OCI-LY7 (cell line): ENCODE measurements around the gene KREMEN1. TPM values are rescaled to one million over a fixed set of nuclear protein-coding genes. Genes with fewer than 3 reads are reported as not detected.

Experiments
- BruUV-seq: library from RNA; stranded (reverse); fragments of 400-500 nt; replicated peaks from 2 replicates; lab custom pipeline; 2021; lab: Mats Ljungman, UMichigan
- CTCF ChIA-PET: fragments of 300-600 bp; sonication (Branson Sonifier 250); formaldehyde crosslinking; loops from one replicate; lab custom pipeline; 2022; ENCODE audit warnings: antibody characterized with exemption; ENCODE audit not compliant: unreplicated experiment; lab: Charles Lee
- POLR2A ChIA-PET: fragments of 300-600 bp; sonication (Branson Sonifier 250); formaldehyde crosslinking; loops from one replicate; lab custom pipeline; 2022; ENCODE audit warnings: antibody characterized with exemption; lab: Charles Lee
- DNase-seq: peaks from one replicate; pipeline ENCODE4 v3.0.0-alpha.2; 2015; ENCODE audit warnings: low spot score
- H2AFZ ChIP-seq: fragments of 200-600 bp; sonication (generic), shearing (Covaris generic); 2 replicates; pipeline ENCODE4 v1.6.1; 2014; ENCODE audit warnings: mild to moderate bottlenecking, antibody characterized with exemption, low read length, moderate library complexity
- H3K27ac ChIP-seq: fragments of 200-600 bp; sonication (generic); 2 replicates; pipeline ENCODE4 v1.5.1; 2014; ENCODE audit warnings: mixed run types, low read depth, mild to moderate bottlenecking, moderate library complexity, low read length, inconsistent platforms; ENCODE audit not compliant: poor library complexity, severe bottlenecking
- H3K36me3 ChIP-seq: fragments of 200-600 bp; sonication (generic); 2 replicates; pipeline ENCODE4 v1.6.1; 2014; ENCODE audit warnings: mild to moderate bottlenecking, antibody characterized with exemption, low read length, moderate library complexity, mixed read lengths; ENCODE audit not compliant: insufficient read depth
- H3K4me1 ChIP-seq: fragments of 200-600 bp; sonication (generic); 2 replicates; pipeline ENCODE4 v1.5.1; 2014; ENCODE audit warnings: mild to moderate bottlenecking, low read length; ENCODE audit not compliant: insufficient read depth, poor library complexity, severe bottlenecking
- H3K4me2 ChIP-seq: fragments of 200-600 bp; sonication (generic); 2 replicates; pipeline ENCODE4 v1.6.1; 2014; ENCODE audit warnings: mild to moderate bottlenecking, low read length
- H3K4me3 ChIP-seq: fragments of 200-600 bp; sonication (generic); 2 replicates; pipeline ENCODE4 v1.5.1; 2014; ENCODE audit warnings: mild to moderate bottlenecking, low read depth, low read length; ENCODE audit not compliant: poor library complexity, severe bottlenecking
- H3K79me2 ChIP-seq: fragments of 200-600 bp; sonication (generic); 2 replicates; pipeline ENCODE4 v1.6.1; 2016; ENCODE audit warnings: low read depth, mild to moderate bottlenecking, low read length, moderate library complexity, mixed read lengths; ENCODE audit not compliant: insufficient read depth
- H3K9me2 ChIP-seq: fragments of 200-600 bp; sonication (generic); 2 replicates; pipeline ENCODE4 v1.6.1; 2016; ENCODE audit warnings: mild to moderate bottlenecking, low read length, mixed read lengths; ENCODE audit not compliant: insufficient read depth
- H3K9me3 ChIP-seq: fragments of 200-600 bp; sonication (generic); 2 replicates; pipeline ENCODE4 v1.6.1; 2014; ENCODE audit warnings: mild to moderate bottlenecking, mixed run types, low read length, mixed read lengths
- H4K20me1 ChIP-seq: fragments of 200-600 bp; sonication (generic); 2 replicates; pipeline ENCODE4 v1.6.1; 2014; ENCODE audit warnings: mild to moderate bottlenecking, antibody characterized with exemption, low read length, moderate library complexity, mixed read lengths; ENCODE audit not compliant: insufficient read depth
- EZH2phosphoT487 ChIP-seq: fragments of 200-600 bp; sonication (generic); IDR thresholded peaks from 2 replicates; pipeline ENCODE4 v1.6.1; 2018; ENCODE audit warnings: low read depth, borderline replicate concordance, mild to moderate bottlenecking, mixed run types, antibody characterized with exemption, low read length, moderate library complexity, mixed read lengths
- intact Hi-C: fragments of 100-400 bp; cut with micrococcal nuclease; formaldehyde crosslinking; loops from one replicate; pipeline ENCODE4 v1.10.0; 2022; ENCODE audit not compliant: unreplicated experiment
- total RNA-seq, 2 experiments: library from RNA; depleted of rRNA in 1 of 2; stranded (reverse); fragments of >200 nt in 1 of 2; shearing (Covaris generic) in 1 of 2; gene quantifications; 2 replicates each; pipeline ENCODE4 v1.2.3, GENCODE V29; 2014 to 2022
- TF ChIP-seq, protein P1 (sequence below): fragments of 200-600 bp; sonication (generic); conservative IDR thresholded peaks from 2 replicates; pipeline ENCODE4 v1.5.1; 2014; ENCODE audit warnings: mild to moderate bottlenecking, antibody characterized with exemption, low read length, moderate library complexity, mixed read lengths

The KREMEN1 gene
- total RNA-seq, 2 experiments from 2014 or later, result not detected

- Histone ChIP-seq H3K4me3 (no peak overlapping the region), H3K79me2 (no peaks in the 10 kb centered on the region), H2AFZ (no peak overlapping the region), H4K20me1 (no peaks in the 10 kb centered on the region), H3K9me2 (no peaks in the 10 kb centered on the region), H3K27ac (no peak overlapping the region), H3K36me3 (no peaks in the 10 kb centered on the region), H3K9me3 (no peaks in the 10 kb centered on the region), H3K4me1 (no peaks in the 10 kb centered on the region), H3K4me2 (no peak overlapping the region)
- intact Hi-C loops, result no loop called here
- TF ChIP-seq, protein P1, sequence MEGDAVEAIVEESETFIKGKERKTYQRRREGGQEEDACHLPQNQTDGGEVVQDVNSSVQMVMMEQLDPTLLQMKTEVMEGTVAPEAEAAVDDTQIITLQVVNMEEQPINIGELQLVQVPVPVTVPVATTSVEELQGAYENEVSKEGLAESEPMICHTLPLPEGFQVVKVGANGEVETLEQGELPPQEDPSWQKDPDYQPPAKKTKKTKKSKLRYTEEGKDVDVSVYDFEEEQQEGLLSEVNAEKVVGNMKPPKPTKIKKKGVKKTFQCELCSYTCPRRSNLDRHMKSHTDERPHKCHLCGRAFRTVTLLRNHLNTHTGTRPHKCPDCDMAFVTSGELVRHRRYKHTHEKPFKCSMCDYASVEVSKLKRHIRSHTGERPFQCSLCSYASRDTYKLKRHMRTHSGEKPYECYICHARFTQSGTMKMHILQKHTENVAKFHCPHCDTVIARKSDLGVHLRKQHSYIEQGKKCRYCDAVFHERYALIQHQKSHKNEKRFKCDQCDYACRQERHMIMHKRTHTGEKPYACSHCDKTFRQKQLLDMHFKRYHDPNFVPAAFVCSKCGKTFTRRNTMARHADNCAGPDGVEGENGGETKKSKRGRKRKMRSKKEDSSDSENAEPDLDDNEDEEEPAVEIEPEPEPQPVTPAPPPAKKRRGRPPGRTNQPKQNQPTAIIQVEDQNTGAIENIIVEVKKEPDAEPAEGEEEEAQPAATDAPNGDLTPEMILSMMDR, result no peak
- no peak for TF ChIP-seq EZH2phosphoT487
- ChIA-PET CTCF (no interaction called here), POLR2A (interaction anchor here (0.7 to 0.9 kb wide), 2 partner anchors 10 to 35 kb away, joined by 4 to 5 read pairs; no protein-coding TSS in a partner anchor)
- DNase-seq, result no peak
- BruUV-seq, result no TSS peak
Observed at GRCh38 chr22:29106839-29107238, 34.0 kb downstream of the KREMEN1 start.

- TF ChIP-seq, protein P1, result no peak
- no peak for TF ChIP-seq EZH2phosphoT487
- Histone ChIP-seq H3K4me1 (no peaks in the 10 kb centered on the region), H3K27ac (no peak overlapping the region), H3K4me2 (no peak overlapping the region), H3K36me3 (no peaks in the 10 kb centered on the region), H3K9me3 (no peaks in the 10 kb centered on the region), H4K20me1 (no peaks in the 10 kb centered on the region), H3K4me3 (no peak overlapping the region), H2AFZ (no peak overlapping the region), H3K9me2 (no peaks in the 10 kb centered on the region), H3K79me2 (no peaks in the 10 kb centered on the region)
- ChIA-PET CTCF (no interaction called here), POLR2A (no interaction called here)
- intact Hi-C loops, result no loop called here
- no peak for DNase-seq
- BruUV-seq, result no TSS peak
Observed at GRCh38 chr22:29108137-29108536, 35.3 kb downstream of the KREMEN1 start.

DNA sequence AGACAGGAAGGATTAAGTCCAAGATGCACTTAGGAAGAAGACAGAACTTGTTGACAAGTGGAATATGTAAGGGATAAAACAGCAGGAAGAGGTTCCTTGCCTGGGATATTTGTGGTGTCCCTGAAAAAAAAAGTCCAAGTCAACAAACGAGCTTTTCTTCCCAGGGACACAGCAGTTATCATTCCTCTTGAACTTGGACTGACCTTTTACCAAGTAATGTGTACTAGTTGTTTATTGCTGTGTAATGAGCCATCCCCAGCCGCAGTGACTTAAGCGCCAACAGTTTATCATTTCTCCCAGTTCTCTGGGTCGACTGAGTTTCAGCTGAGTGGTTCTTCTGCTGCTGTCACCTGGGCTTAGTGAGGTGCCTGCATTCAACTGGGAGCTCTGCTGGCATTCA, 37.0 kb downstream of the KREMEN1 start:
- BruUV-seq, result no TSS peak
- DNase-seq, result no peak
- TF ChIP-seq, protein P1, result no peak
- TF ChIP-seq EZH2phosphoT487, result no peak
- Histone ChIP-seq H3K4me2 (no peak overlapping the region), H3K27ac (no peak overlapping the region), H4K20me1 (no peaks in the 10 kb centered on the region), H3K79me2 (no peaks in the 10 kb centered on the region), H3K4me1 (no peaks in the 10 kb centered on the region), H3K9me3 (no peaks in the 10 kb centered on the region), H2AFZ (no peak overlapping the region), H3K4me3 (no peak overlapping the region), H3K9me2 (no peaks in the 10 kb centered on the region), H3K36me3 (no peaks in the 10 kb centered on the region)
- ChIA-PET POLR2A (interaction anchor here (0.6 kb wide), 1 partner anchor 413 kb away, joined by 3 read pairs; no protein-coding TSS in a partner anchor), CTCF (no interaction called here)
- intact Hi-C loops, result no loop called here
